RWPE2 (cell line): ENCODE data around the gene ATP10B.

Experiments
- ATAC-seq: fragments of 200-7000 bp; cut with Tn5 transposase; 3 replicates; pipeline ENCODE4 v1.9.1; 2021; ENCODE audit warnings: low read depth
- DNase-seq: peaks from one replicate; pipeline ENCODE4 v3.0.0-alpha.2; 2020; ENCODE audit warnings: low spot score
- H3K27ac ChIP-seq: fragments of 450-650 bp; 2 replicates; pipeline ENCODE4 v1.5.1; 2017; ENCODE audit warnings: mild to moderate bottlenecking; ENCODE audit not compliant: poor library complexity, severe bottlenecking
- H3K27me3 ChIP-seq: fragments of 250-450 bp; sonication (Bioruptor Pico); 2 replicates; pipeline ENCODE4 v1.5.1; 2021; ENCODE audit warnings: mild to moderate bottlenecking, moderate library complexity; ENCODE audit not compliant: insufficient read depth, poor library complexity, severe bottlenecking
- H3K36me3 ChIP-seq: fragments of 250-450 bp; sonication (Bioruptor Pico); 2 replicates; pipeline ENCODE4 v1.5.1; 2020; ENCODE audit warnings: low read depth, mild to moderate bottlenecking, moderate library complexity
- H3K4me1 ChIP-seq: fragments of 250-450 bp; sonication (Bioruptor Pico); 2 replicates; pipeline ENCODE4 v1.5.1; 2021; ENCODE audit warnings: mild to moderate bottlenecking, moderate library complexity; ENCODE audit not compliant: insufficient read depth, poor library complexity, severe bottlenecking
- H3K4me3 ChIP-seq: fragments of 250-450 bp; sonication (Bioruptor Pico); 2 replicates; pipeline ENCODE4 v1.5.1; 2021; ENCODE audit warnings: mild to moderate bottlenecking, moderate library complexity; ENCODE audit not compliant: severe bottlenecking
- H3K9me3 ChIP-seq: fragments of 250-450 bp; sonication (Bioruptor Pico); 2 replicates; pipeline ENCODE4 v1.5.1; 2021; ENCODE audit warnings: mild to moderate bottlenecking, moderate library complexity; ENCODE audit not compliant: severe bottlenecking
- TF ChIP-seq, protein P1 (sequence below): fragments of 450-650 bp; IDR thresholded peaks from one replicate; pipeline ENCODE4 v1.5.1; 2017; ENCODE audit warnings: mild to moderate bottlenecking, moderate library complexity; ENCODE audit not compliant: poor library complexity, severe bottlenecking

Gene ATP10B

DNA sequence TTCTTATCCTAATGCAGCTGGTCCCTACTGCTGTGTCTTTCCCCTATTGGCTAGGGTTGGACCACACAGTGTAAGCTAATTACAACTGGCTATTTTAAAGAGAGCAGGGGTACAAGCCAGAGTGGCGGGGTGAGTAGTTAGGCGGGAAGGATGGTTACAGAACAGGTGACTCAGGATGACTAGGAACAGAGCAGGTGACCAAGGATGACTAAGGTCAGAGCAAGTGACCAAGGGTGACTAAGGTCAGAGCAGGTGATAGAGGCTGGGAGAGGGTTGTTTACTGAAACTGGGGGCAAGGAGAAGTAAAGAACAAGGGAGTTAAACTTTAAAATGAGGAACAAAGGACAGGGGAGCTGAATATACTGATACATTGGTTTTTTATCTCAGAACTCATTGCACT, 304.9 kb downstream of the ATP10B start:
- no peaks in the 10 kb centered on the region for H3K27me3 ChIP-seq
- H3K4me1 ChIP-seq: peaks cover 26% of the 10 kb centered on the region
- TF ChIP-seq, protein P1, sequence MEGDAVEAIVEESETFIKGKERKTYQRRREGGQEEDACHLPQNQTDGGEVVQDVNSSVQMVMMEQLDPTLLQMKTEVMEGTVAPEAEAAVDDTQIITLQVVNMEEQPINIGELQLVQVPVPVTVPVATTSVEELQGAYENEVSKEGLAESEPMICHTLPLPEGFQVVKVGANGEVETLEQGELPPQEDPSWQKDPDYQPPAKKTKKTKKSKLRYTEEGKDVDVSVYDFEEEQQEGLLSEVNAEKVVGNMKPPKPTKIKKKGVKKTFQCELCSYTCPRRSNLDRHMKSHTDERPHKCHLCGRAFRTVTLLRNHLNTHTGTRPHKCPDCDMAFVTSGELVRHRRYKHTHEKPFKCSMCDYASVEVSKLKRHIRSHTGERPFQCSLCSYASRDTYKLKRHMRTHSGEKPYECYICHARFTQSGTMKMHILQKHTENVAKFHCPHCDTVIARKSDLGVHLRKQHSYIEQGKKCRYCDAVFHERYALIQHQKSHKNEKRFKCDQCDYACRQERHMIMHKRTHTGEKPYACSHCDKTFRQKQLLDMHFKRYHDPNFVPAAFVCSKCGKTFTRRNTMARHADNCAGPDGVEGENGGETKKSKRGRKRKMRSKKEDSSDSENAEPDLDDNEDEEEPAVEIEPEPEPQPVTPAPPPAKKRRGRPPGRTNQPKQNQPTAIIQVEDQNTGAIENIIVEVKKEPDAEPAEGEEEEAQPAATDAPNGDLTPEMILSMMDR: no peak
- no peak for DNase-seq
- ATAC-seq: no peak
- no peak overlapping the region for H3K27ac ChIP-seq
- H3K4me3 ChIP-seq: no peak overlapping the region
- no peaks in the 10 kb centered on the region for H3K36me3 ChIP-seq
- H3K9me3 ChIP-seq: no peaks in the 10 kb centered on the region

DNA sequence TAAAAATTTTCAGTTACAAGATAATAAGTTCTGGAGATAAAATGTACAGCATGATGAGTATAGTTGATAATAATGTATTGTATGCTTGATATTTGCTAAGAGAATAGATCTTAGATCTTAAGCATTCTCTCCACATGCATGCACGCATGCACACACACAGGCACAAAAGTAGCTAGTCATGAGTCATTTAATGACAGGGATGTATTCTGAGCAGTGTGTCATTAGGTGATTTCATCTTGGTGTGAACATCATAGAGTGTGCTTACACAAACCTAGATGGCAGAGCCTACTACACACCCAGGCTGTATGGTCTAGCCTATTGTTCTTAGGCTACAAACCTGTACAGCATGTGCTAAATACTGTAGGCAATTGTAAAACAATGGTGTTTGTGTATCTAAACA, 306.2 kb downstream of the ATP10B start:
- Histone ChIP-seq H3K27me3 (no peaks in the 10 kb centered on the region), H3K27ac (no peak overlapping the region), H3K4me1 (peaks cover 27% of the 10 kb centered on the region), H3K36me3 (no peaks in the 10 kb centered on the region), H3K4me3 (no peak overlapping the region), H3K9me3 (no peaks in the 10 kb centered on the region)
- ATAC-seq (no peak), DNase-seq (no peak)
- TF ChIP-seq, protein P1: no peak

DNA sequence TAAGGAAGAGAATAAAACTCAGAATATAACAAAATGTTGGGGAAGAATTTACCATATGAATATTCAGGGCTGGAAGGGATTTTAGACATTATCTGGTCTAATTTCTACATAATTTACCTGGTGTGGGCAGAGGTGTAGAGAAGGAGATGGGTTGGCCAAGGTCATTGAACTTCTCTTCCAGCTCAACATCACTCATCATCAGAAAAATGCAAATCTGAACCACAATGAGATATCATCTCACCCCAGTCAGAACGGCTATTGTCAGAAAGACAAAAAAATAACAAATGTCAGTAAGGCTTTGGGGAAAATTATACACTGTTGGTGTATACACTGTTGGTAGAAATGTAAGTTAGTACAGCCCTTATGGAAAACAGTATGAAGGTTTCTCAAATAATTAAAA, 308.6 kb downstream of the ATP10B start:
- Histone ChIP-seq H3K27ac (peak overlapping the region; percentile 48), H3K36me3 (no peaks in the 10 kb centered on the region), H3K9me3 (no peaks in the 10 kb centered on the region), H3K27me3 (no peaks in the 10 kb centered on the region), H3K4me3 (no peak overlapping the region), H3K4me1 (peaks cover 18% of the 10 kb centered on the region)
- ATAC-seq (peak; percentile 66; the same call in 2 of the 3 replicates), DNase-seq (no peak)
- TF ChIP-seq, protein P1: no peak

DNA sequence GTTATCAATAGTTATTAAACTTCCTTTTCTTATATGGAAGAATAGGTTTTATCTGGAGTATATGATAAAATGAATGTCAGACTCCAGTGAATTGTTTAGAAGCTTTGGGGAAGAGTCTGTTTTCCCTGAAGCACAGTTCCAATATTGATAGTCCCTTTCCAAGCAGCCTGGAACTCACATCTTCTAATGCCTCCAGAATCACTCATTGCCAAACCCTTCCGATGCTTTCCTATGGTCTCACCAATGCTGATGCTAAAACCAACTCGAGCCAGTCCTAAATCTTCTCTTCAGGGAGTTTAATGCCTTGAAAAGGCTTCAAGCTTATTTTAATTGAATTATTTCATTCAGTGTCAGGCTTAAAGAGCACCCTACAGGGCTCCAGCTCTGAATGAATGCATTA, 309.2 kb downstream of the ATP10B start:
- ATAC-seq (no peak), DNase-seq (no peak)
- peak overlapping the region; percentile 48 for H3K27ac ChIP-seq
- no peaks in the 10 kb centered on the region for H3K9me3 ChIP-seq
- peaks cover 18% of the 10 kb centered on the region for H3K4me1 ChIP-seq
- no peaks in the 10 kb centered on the region for H3K36me3 ChIP-seq
- no peaks in the 10 kb centered on the region for H3K27me3 ChIP-seq
- H3K4me3 ChIP-seq: no peak overlapping the region
- TF ChIP-seq, protein P1: no peak

DNA sequence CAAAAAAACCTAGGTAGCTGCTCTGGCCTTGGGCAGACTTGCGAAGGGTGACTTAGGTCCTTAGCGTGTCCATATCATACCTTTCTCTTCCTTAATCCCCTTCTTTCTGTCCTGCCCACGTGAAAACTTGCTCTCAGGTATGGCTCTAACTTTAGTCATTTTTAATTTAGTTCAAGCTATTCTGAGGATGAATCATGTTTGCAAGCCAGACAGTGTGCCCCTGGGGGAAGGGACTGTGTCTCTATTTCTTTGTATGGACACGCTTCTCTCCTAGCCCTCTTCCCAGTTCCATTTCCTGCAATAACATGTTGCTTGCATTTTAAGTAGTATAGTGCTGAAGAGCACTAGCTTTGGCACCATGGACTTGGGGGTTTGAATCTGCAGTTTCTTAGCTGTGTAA, 309.7 kb downstream of the ATP10B start:
- Histone ChIP-seq H3K9me3 (no peaks in the 10 kb centered on the region), H3K27me3 (no peaks in the 10 kb centered on the region), H3K4me3 (no peak overlapping the region), H3K27ac (peak overlapping the region; percentile 48), H3K4me1 (peaks cover 18% of the 10 kb centered on the region), H3K36me3 (no peaks in the 10 kb centered on the region)
- TF ChIP-seq, protein P1: no peak
- DNase-seq (no peak), ATAC-seq (peak; percentile 79)
